ENCODE measurements around the gene CHPF2.

CHPF2 gene

DNA sequence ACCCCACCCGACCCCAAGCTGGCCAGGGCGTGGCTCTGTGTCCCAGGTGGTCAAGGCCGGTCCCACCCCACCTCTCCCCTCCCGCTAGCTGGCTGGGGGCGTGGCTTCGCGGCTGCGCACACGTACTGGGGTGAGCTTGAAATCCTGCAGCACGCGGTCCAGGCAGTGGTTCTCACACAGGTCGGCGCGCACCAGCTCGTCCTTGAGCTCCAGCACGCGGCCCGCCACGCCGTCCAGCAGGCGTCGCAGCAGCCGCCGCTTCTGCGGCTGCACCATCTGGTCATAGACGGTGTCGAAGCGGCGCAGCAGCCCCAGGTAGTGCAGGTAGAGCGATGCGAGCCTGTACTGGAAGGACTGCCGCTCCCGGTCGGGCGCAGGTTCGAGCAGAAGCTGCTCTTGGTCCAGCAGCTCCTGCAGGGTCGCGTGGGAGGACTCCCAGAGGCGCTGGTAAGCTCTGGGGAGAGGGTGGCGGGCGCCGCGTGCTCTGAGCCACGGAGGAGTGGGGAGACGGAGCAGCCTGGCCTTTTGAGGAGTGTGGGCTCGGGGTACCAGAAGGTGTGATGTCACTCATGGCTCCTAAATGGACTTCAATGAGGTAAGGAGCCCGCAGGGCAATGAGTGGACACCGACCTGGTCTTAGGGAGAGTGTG is 27.8 kb upstream of the CHPF2 start:
- no peak for DNase-seq (ENCODE audit: low spot score)

DNA sequence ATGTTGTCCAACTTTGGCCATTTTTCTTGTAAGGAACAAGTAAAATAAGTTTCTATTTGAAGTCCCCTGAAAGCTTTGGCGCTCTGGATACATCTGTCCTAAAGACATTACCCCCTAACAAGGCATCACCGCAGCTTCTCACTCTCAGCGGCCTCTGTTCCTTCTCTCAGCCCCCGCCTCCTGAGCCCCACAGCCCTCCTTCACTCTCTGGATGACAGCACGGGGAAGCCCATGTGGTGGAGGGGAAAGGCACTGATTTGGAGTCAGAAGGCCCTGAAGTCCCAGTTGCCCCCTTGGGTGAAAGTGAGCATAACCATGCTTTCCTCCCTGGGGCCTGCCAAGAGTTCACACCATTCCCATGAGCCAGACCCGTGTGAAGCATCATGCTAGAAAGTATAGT is 26.6 kb upstream of the CHPF2 start:
- DNase-seq (ENCODE audit: low spot score), result no peak

DNA sequence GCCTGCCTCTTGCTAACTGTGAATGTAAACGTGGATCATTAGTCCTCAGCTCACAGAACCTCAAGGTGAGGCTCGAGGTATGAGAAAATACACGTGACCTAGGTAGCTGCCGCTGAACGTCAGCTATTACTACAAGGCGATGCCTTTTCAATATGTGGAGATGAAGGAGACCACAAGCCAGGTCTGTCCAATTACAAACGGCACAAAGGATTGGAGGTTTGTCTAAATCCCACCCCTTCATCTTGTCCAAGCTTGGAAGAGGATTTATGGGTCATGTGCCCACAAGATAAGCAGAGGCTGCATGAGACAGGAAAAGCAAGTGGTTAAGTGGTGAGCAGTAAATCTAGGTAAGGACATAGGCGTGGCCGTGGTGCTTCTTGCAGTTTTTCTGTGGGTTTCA is 25.4 kb upstream of the CHPF2 start:
- DNase-seq (ENCODE audit: low spot score), result no peak

DNA sequence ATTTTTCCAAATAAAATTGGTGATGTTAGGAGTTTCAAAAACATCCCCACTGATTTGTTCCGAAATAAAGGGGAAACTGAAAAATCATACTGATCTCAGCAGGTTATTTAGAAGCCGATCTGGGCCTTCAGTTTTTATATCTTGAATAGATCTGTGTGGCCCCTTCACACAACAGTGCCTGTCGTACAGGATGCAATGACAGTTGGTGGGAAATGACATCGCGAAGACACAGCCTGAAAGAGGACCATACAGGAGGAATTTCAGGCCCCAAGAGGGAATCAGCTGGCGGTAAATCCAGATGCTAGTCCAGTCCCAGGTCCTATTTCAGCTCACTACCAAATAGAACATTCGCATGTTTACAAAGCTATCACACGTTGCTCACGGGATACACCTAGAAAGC is 25.0 kb upstream of the CHPF2 start:
- DNase-seq (ENCODE audit: low spot score), result no peak

DNA sequence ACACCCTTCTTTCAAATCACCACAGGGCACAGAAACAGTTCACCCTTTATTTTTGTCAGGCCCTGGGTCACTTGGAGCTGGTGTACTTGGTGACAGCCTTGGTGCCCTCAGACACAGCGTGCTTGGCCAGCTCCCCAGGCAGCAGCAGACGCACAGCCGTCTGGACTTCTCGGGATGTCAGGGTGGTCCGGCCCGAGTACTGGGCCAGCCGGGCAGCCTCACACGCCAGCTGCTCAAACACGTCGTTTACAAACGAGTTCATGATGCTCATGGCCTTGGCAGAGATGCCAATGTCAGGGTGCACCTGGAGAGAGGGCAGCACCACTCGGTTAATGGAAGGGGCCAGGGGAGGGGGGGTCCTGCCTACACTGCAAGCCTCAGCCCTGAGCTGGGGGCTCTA is 24.5 kb upstream of the CHPF2 start:
- DNase-seq (ENCODE audit: low spot score), result no peak

DNA sequence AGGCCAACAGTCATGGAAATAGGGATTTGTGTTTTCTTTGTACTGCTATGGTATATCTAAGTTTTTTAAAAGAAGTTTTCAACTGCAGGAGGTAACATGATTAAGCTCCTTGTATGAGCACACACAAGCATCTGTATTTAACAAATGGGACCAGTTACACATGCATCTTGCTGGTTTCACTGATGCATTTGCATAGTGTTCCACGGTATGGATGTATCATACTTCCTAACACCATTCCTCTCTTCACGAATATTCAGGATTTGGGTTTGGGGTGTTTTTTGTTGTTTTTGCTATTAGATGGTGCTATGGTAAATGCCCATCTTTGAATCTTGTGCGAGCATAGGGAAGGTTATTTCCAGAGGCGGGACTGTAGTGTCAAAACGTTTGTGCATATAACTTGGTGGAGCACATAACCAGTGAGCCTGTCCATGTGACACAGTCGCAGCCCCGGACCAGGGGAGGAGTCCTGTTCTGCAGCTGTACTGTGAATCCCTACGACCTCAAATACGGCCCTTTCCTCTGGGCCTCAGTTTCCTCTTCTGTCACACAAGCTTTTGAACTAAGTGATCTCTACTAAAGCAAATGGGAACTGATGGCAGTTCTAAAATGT is 23.9 kb upstream of the CHPF2 start:
- DNase-seq (ENCODE audit: low spot score), result no peak

DNA sequence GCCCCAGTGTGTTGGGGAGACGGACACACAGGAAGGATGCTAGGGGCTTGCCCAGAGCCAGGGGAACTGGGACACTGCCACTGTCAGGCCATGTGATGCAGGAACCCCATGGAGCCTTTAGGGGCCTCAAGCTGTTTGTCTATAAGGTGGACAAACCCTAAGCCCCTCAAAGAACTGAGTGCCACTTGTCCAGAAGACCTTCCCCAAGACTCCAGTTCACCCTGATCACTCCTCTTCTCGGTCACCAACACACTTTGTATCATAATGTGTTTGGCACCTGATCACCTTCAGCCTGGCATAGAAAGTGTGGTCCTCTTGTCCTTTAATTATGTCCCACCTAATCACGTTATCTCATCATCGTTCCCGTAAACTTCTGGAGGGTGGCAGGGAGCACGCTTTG is 22.7 kb upstream of the CHPF2 start:
- no peak for DNase-seq (ENCODE audit: low spot score)

DNA sequence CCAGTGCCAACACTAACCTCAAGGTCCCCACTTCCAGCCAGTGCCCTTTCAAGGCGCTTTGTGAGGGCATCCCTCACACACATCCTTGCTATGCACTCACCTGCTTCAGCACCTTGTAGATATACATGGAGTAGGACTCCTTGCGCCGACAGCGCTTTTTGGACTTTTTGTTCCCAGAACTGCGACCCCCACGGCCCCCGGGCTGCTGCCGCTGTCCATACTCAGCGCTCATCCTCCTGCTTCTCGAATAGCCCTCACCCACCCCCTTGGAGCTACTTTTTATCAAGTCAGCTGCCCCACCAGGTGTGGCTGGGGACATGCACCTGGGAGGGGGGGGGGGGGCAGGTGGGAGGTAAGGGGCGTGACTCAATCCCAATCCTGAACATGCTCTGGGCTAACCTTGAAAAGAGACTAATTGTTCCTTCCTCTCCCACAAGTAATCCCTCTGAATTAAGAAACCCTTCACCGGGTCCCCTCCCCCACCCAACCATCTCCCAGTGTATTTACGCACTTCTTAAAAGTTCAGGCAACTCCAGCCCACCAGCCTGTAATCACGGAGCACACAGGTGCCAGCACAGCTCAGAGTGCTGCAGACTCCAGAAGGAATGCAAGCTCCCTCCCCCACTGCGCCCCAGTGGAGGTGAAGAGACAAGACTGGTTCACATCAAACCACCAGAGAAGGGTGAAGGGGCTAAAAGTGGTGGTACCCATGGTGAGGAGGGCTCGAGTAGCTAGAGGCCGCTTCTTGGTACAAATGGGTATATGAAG is 22.0 kb upstream of the CHPF2 start, which contains the start of gene H2BK1:
Gene H2BK1 (minus strand): TSS at position 402 of the 768 bp plus-strand sequence. CDS start 170 bp downstream, at position 232.
- DNase-seq (ENCODE audit: low spot score), result no peak

DNA sequence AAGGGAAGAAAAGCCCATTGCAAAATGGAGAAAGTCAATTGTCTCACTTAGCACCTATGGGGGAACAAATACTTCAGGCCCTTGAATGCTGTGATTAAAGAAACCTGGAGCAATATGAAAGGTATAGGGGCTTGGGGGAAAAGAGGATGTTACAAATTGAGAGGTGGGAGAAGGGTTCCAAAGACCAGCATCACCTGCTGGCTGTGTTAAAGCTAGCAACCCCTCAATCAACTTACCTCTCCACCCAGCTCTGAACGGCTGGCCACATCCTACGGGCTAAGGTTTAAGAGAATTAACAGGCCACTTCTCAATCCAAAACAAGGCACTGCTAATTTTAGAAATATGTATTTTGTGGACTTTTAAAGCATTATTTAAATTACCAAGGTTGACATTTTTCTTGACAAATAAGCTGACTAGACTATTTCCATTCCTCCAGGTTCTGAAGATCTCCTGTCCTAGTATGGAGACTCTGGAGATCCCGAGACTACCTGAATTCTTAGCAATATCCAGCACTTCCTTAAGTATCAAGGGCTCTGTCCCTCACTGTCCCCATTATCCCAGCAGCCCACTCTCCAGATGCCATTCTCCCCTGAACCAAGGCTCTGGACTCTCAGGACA is 21.0 kb upstream of the CHPF2 start:
- no peak for DNase-seq (ENCODE audit: low spot score)

DNA sequence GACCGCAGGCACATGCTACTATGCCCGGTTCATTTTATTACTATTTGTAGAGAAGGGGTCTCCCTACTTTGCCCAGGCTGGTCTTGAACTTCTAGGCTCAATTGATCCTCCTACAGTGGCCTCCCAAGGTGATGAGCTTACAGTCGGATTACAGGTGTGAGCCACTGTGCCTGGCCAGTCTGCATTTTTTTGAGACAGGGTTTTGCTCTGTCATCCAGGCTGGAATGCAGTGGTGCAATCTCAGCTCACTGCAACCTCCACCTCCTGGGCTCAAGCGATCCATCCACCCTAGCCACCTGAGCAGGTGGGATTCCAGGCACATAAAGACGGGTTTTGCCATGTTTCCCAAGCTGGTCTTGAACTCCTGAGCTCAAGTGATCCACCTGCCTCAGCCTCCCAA is 19.7 kb upstream of the CHPF2 start:
- no peak for DNase-seq (ENCODE audit: low spot score)

DNA sequence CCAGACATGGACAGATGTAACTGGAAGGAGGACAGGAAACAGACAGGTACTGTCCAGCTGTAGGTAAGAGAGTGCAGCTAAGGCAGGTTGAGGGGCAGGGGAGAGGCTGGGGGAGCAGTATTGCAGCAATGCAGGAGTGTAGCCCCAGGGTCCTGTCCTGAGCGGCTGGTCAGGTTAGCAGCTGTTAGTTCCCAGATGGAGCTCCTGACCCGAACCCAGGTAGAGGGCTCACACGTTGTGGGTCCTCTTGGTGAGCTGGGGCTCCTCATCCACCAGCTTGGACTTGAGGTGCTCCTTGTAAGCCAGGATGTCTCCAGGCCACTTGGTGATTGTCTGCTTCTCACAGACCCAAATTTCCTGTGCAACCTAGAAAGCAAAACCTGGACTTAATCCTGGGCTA is 18.5 kb upstream of the CHPF2 start:
- DNase-seq (ENCODE audit: low spot score), result no peak

DNA sequence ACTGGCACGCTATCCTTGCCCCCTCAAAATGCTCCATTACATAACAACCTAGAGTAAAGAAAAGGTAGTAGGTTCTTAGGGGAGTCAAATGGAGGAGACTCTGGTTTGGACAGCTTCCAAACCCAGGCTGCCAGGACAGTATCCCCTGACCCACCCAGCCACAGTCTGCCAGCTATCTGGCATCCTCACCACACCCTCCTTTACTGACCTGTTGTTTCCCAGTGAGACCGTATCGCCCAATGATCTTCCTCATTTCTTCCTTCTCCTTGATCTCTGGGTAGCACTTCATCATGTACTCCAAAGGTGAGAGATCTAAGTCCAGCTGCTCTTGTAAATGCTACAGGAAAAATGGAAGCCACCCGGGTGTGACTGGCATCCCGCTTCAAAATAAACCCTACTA is 16.9 kb upstream of the CHPF2 start:
- DNase-seq (ENCODE audit: low spot score), result no peak

DNA sequence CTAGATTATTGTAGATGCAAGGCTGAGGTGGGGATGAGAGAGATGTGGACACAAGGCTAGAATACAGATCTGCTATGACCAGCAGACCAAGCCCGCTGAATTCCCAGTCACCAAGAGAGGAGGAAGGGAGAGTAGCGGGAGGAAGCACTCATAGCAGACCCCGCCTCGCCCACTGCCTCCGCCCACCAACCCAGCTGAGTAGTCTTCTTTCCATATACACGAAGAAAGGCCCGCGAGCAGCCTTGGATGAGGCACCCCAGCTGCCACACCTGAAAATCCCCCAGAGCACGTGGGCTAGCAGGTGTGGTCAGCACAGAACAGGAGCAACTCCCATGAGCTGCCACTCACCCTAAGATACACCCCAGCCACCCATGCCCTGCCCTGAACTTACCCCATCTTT is 14.1 kb upstream of the CHPF2 start:
- no peak for DNase-seq (ENCODE audit: low spot score)

DNA sequence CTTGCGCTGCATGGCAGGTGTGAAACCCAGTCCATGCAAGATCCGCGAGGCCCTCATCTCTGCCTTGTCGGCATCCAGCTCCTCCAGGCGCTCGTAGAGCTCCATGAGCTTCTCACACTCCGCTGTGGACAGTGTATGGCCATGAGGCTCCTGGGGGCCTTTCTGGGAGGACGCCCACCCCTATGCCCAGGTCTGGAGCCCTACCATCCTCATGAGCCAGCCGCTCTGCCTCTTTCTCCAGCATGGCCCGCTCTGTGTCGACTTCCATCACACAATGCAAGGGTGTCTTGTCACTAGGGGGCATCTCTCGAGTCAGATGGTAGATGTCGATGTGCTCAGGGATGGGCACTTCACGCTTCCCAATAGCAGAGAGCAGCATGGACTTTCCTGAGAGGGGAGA is 8.6 kb upstream of the CHPF2 start:
- DNase-seq (ENCODE audit: low spot score), result no peak

DNA sequence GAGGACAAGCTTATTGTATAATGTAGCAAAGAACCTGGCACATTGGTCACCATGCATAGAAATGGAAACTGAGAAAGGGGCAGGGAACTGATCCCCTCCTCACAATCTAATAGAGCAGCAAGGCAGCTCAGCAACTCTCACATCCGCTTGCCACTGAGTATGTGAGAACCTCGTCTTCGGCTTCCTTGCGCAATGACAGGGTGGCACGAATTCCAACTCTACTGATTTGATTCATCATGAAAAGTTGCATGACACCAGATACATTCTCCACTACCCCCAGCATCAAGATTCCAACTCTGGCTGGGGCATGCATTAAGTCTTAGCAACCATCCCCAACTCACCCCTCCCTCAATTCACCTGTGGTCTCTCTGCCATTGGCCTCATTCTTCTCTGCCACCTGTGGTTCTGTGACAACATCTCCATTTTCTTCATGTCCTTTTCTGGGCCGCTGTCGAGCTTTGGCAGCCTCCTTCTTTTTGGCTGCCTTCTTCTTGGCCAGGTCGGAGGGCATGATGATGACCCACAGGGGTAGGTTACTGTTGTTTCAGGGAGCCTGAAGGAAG is 6.3 kb upstream of the CHPF2 start:
- DNase-seq (ENCODE audit: low spot score), result no peak

DNA sequence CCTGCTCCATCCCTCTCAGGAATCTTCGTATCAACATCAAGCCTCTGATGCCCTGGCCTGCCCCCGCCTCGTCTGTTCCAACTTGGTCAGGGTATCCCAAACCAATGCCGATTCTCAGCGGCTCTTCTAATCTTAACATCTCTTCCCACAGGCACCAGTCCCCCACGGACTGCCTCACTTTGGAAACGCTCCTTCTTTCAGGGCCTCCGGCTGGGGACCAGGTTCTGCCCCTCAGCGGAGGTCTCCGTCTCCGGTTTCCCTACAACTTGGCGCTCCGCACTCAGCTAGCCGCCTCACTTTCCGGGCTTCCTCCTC is 5.8 kb upstream of the CHPF2 start:
- no peak for DNase-seq (ENCODE audit: low spot score)

DNA sequence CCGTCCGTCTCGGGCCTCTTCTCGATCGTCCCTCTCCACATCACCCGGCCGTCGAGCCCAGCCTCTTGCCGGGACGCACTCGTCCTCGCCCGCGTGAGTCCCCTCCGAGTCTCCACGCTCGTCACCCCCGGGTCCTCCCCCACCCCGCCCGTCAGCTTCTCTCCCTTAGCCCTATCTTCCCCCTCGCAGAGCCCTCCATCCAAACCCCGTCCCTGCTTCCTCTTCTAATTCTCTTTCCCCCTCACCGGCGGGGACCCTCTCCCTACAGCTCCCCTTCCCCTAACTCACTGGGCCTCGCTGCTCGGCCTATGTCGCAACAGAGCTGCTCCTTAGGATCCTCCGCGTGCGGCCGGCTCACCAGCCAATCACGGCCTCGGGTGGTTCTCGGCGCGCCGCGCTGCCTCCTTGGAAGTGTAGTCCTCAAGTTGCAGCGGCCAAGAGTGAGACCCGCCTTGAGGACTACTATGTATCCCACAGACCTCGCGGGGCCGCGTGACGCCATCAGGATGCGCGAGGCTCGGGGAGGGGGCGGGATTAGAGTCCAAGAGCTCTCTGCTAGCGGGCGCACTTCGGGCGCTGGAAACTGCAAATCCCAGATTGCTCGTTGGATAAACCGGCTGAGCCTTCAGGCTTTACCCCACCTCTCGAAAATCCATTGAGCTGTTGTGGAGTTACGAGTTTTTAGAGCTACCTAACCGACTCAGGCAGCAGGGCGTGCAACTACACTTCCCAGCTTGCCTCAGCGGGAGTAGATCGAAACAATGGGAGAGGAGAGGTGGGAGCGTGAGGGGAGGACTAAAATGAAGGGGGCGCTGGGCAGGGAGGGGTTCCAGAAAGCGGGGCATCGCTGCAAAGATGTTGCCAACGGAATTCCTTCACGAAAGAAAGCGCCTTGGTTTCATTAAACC is 5.2 kb upstream of the CHPF2 start, which contains the start of gene ABCF2:
Gene ABCF2 (minus strand): TSS at position 331 of the 908 bp plus-strand sequence. CDS start 747 bp downstream, outside the sequence.
- peak; percentile 96 for DNase-seq (ENCODE audit: low spot score)

DNA sequence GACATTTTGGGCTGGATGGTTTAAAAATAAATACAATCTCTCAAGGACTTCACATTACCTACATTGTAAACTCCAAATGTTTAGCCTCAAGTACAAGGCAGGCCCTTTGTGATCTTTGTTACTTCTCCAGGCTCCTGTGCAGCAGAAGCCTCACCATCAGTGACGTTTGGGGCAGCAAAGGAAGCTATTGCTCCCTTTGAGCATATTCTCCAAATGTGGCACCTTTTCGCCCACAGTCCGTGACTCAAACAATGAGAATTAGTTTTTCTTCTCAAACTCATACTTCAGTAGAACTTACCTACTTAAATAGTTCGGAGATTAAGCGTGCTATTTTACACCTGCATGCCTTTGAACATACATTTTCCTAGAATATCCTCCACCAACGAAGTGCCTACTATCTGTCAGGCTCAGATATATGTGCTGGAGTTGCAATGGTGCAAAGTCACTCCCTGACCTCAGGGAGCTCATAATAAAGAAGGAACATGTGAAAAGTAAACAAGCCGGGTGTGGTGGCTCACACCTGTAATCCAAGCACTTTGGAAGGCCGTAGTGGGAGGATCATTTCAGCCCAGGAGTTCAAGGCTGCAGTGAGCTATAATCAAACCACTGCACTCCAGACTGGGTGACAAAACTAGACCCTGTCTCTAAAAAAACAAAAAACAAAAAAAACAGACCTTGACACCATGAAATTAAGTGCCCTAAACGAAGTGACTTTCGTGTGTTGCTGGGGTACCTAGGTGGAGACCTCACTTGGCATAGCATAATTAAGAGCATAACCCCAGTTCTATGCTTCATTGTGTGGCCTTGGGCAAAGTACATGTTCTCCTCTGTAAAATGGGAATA is 4.0 kb upstream of the CHPF2 start:
- no peak for DNase-seq (ENCODE audit: low spot score)

DNA sequence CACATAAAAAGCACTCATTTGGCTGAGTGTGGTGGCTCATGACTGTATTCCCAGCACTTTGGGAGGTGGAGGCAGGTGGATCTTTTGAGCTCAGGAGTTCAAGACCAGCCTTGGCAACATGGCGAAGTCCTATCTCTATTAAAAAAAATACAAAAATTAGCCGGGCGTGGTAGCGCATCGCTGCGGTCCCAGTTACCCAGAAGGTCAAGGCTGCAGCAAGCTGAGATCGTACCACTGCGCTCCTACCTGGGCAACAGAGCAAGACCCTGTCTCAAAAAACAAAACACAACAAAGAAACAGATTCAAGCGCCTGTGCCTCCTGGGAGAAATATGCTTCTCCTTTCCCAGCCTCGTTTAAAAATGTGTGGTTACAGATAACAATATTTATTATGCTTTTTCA is 3.0 kb upstream of the CHPF2 start:
- DNase-seq (ENCODE audit: low spot score), result no peak

DNA sequence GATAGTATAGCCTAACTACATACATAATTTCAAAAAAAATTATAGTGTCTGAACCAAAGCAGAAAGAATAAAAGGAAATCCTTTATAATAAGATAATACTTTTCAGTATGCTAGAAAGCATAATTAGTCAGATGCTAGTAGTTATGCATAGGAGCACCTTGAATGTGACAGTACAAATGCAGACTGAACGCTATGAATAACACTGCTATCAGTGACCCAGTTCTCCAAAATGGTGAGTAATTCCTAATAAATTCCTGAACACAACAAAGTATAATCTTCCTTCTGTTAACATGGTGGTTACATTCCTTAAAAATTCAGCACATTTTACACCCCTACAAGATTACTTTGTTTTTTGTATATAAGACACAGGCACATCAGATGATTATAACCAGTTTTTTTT is 1.2 kb upstream of the CHPF2 start:
- no peak for DNase-seq (ENCODE audit: low spot score)
